ENCODE data around the gene NTSR1. TPM values are rescaled to one million over a fixed set of nuclear protein-coding genes. Genes with fewer than 3 reads are reported as not detected.

NTSR1 gene
- total and polyA plus RNA-seq, 2 of the 13 experiments (the other 11 are each of a cell fraction or from before 2014, with no cell fraction given) = 0.09 to 0.12 TPM

- FAIRE-seq = no peak
- no peaks in the 10 kb centered on the region for H3K36me3 ChIP-seq (replicated peaks in 1 of 2; ENCODE audit: control insufficient read depth in 1 of 2, insufficient read depth in 2 of 2, low read length in 2 of 2)
- TF ChIP-seq ZBTB26 (CRISPR knock-in tag; IDR thresholded peaks at IDR 0.05; ENCODE audit: borderline replicate concordance) (no peak), CREBL2 (CRISPR knock-in tag; IDR thresholded peaks at IDR 0.05; ENCODE audit: borderline replicate concordance) (no peak), ZNF552 (CRISPR knock-in tag; IDR thresholded peaks at IDR 0.05; ENCODE audit: borderline replicate concordance) (no peak), PLRG1 (conservative IDR thresholded peaks at IDR 0.05) (no peak), DMAP1 (CRISPR knock-in tag; IDR thresholded peaks at IDR 0.05) (no peak), ZNF878 (CRISPR knock-in tag; IDR thresholded peaks at IDR 0.05) (no peak), CEBPB (IDR thresholded peaks at IDR 0.05; ENCODE audit: borderline replicate concordance, low read depth, low read length) (no peak), KLF13 (CRISPR knock-in tag; IDR thresholded peaks at IDR 0.05) (no peak), DPF2 (CRISPR knock-in tag; IDR thresholded peaks at IDR 0.05; ENCODE audit: borderline replicate concordance, low read depth) (no peak), ZBTB38 (CRISPR knock-in tag; IDR thresholded peaks at IDR 0.05) (no peak), MAF1 (CRISPR knock-in tag; IDR thresholded peaks at IDR 0.05; ENCODE audit: borderline replicate concordance) (no peak)
- TF ChIP-seq, protein P1, sequence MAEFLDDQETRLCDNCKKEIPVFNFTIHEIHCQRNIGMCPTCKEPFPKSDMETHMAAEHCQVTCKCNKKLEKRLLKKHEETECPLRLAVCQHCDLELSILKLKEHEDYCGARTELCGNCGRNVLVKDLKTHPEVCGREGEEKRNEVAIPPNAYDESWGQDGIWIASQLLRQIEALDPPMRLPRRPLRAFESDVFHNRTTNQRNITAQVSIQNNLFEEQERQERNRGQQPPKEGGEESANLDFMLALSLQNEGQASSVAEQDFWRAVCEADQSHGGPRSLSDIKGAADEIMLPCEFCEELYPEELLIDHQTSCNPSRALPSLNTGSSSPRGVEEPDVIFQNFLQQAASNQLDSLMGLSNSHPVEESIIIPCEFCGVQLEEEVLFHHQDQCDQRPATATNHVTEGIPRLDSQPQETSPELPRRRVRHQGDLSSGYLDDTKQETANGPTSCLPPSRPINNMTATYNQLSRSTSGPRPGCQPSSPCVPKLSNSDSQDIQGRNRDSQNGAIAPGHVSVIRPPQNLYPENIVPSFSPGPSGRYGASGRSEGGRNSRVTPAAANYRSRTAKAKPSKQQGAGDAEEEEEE (CRISPR knock-in tag; IDR thresholded peaks at IDR 0.05; ENCODE audit: borderline replicate concordance) = no peak
- TF ChIP-seq, protein P2, sequence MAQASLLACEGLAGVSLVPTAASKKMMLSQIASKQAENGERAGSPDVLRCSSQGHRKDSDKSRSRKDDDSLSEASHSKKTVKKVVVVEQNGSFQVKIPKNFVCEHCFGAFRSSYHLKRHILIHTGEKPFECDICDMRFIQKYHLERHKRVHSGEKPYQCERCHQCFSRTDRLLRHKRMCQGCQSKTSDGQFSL (CRISPR knock-in tag; IDR thresholded peaks at IDR 0.05) = no peak
- TF ChIP-seq, protein P3, sequence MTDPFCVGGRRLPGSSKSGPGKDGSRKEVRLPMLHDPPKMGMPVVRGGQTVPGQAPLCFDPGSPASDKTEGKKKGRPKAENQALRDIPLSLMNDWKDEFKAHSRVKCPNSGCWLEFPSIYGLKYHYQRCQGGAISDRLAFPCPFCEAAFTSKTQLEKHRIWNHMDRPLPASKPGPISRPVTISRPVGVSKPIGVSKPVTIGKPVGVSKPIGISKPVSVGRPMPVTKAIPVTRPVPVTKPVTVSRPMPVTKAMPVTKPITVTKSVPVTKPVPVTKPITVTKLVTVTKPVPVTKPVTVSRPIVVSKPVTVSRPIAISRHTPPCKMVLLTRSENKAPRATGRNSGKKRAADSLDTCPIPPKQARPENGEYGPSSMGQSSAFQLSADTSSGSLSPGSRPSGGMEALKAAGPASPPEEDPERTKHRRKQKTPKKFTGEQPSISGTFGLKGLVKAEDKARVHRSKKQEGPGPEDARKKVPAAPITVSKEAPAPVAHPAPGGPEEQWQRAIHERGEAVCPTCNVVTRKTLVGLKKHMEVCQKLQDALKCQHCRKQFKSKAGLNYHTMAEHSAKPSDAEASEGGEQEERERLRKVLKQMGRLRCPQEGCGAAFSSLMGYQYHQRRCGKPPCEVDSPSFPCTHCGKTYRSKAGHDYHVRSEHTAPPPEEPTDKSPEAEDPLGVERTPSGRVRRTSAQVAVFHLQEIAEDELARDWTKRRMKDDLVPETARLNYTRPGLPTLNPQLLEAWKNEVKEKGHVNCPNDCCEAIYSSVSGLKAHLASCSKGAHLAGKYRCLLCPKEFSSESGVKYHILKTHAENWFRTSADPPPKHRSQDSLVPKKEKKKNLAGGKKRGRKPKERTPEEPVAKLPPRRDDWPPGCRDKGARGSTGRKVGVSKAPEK (CRISPR knock-in tag; IDR thresholded peaks at IDR 0.05; ENCODE audit: borderline replicate concordance) = no peak
These were observed 13.8 kb upstream of the NTSR1 start for GRCh38 chr20:62694868-62695267.

More at GRCh38 chr20:62694868-62695267, 13.8 kb upstream of the NTSR1 start:
- Histone ChIP-seq H3K9ac (ENCODE audit: insufficient read depth, low read depth, low read length) (no peak overlapping the region), H3K27me3 (ENCODE audit: control insufficient read depth in 1 of 2, insufficient read depth in 2 of 2, low read length in 2 of 2) (peaks cover 57 to 98% of the 10 kb centered on the region in 2 experiments), H3K27ac (ENCODE audit: extremely low read length, insufficient read depth, low read length) (no peak overlapping the region), H3K4me1 (ENCODE audit: insufficient read depth, low read length) (no peaks in the 10 kb centered on the region; the same call in 1 of the 2 replicates), H2AFZ (ENCODE audit: low read length) (no peak overlapping the region), H3K9me3 (ENCODE audit: low read length) (no peaks in the 10 kb centered on the region), H3K4me2 (ENCODE audit: low read depth, low read length) (no peak overlapping the region), H4K20me1 (ENCODE audit: insufficient read depth, low read length) (peaks cover 7% of the 10 kb centered on the region; the same call in 1 of the 2 replicates), H3K79me2 (ENCODE audit: insufficient read depth, low read length) (no peaks in the 10 kb centered on the region), H3K4me3 (replicated peaks in 1 of 3; ENCODE audit: insufficient read depth in 1 of 3, low read depth in 2 of 3, low read length in 3 of 3) (no peak overlapping the region)
- DNase-seq (ENCODE audit: low spot score) (no peak), ATAC-seq (no peak)
- in situ Hi-C loops (cut with HindIII; ENCODE audit: extremely low pct_ligation_motif_present, low pct_unique_long_range_greater_than_20kb) (no loop called here), intact Hi-C loops (cut with micrococcal nuclease; ENCODE audit: unreplicated experiment) (no loop called here)
- no TSS peak for BruUV-seq (replicated peaks)
- WGBS (ENCODE audit: low lambda C conversion rate) = 11% methylated on average over 5 of the region's 15 CpGs
- CTCF ChIA-PET (ENCODE audit: low intra/inter-chr PET ratio, low total read pairs) = interaction anchor here (1.8 kb wide), 1 partner anchor 97 kb away, joined by 10 read pairs; no protein-coding TSS in a partner anchor
- POLR2A ChIA-PET = interaction anchor here (1.4 kb wide), 1 partner anchor 55 kb away, joined by 3 read pairs; no protein-coding TSS in a partner anchor
